Measurements from ENCODE around the gene MYO15B.

GRCh38 chr17:75550139-75550465 is 37.5 kb upstream of the MYO15B start:
- TF ChIP-seq CTCF (conservative IDR thresholded peaks at IDR 0.05 in 1 of 2, IDR thresholded peaks at IDR 0.05 in 1 of 2; ENCODE audit: low read depth in 1 of 2, low read length in 2 of 2) (no peak), EZH2 (IDR thresholded peaks at IDR 0.05; ENCODE audit: low read length, missing control alignments) (no peak)
